K562 (cell line): ENCODE measurements around the gene PSMD14. TPM values are rescaled to one million over a fixed set of nuclear protein-coding genes. Genes with fewer than 3 reads are reported as not detected.

Source experiments
- ATAC-seq: fragments of 200-7000 bp; cut with Tn5 transposase; 3 replicates; pipeline ENCODE4 v1.9.1; 2020; ENCODE audit warnings: moderate library complexity
- BruUV-seq: library from RNA; stranded (reverse); fragments of 400-500 nt; replicated peaks from 2 replicates; lab custom pipeline; 2021; lab: Mats Ljungman, UMichigan
- CTCF ChIA-PET: fragments of 300-600 bp; formaldehyde crosslinking; extraction: SDS; loops from one replicate; lab custom pipeline; 2021; ENCODE audit warnings: low intra/inter-chr PET ratio; lab: Yijun Ruan, JAX
- POLR2A ChIA-PET: fragments of 300-600, 350-650 bp; sonication (Branson Sonifier 250); formaldehyde crosslinking; extraction: SDS; loops from one replicate; lab custom pipeline; 2021; ENCODE audit warnings: antibody characterized with exemption, inconsistent platforms; lab: Yijun Ruan, JAX
- DNase-seq, 4 experiments: peaks; one replicate each; pipeline versions ENCODE4 v3.0.0 to v3.0.0-alpha.2; 2011 to 2018; ENCODE audit warnings: low spot score in 3 of 4, mixed read lengths in 3 of 4; ENCODE audit errors: extremely low read depth in 1 of 4
- FAIRE-seq: peaks from 2 replicates; lab custom pipeline; 2011; peaks lifted over from hg19 to GRCh38; lab: Jason Lieb, UNC
- H2AFZ ChIP-seq: 2 replicates; pipeline ENCODE4 v1.6.0; 2011; ENCODE audit warnings: low read depth, low read length, control low read depth, inconsistent platforms
- H3K27ac ChIP-seq: fragments of 200-600 bp; 3 replicates; pipeline ENCODE4 v1.8.0; 2011; ENCODE audit warnings: low read depth, mild to moderate bottlenecking, control low read depth, inconsistent platforms, low read length, moderate library complexity, mixed read lengths; ENCODE audit errors: extremely low read depth
- H3K27me3 ChIP-seq, 2 experiments: fragments of 300-600 bp in 1 of 2; 2 replicates in 1 of 2; 3 replicates in 1 of 2; pipeline versions ENCODE4 v1.6.0 to v1.8.0; 2011; ENCODE audit warnings: inconsistent platforms in 2 of 2, low read length in 2 of 2, mild to moderate bottlenecking in 1 of 2, mixed read lengths in 1 of 2, moderate library complexity in 1 of 2; ENCODE audit not compliant: control insufficient read depth in 2 of 2, insufficient read depth in 2 of 2
- H3K36me3 ChIP-seq: fragments of 300-600 bp; 3 replicates; pipeline ENCODE4 v1.8.0; 2011; ENCODE audit warnings: mild to moderate bottlenecking, low read length, inconsistent platforms; ENCODE audit not compliant: control insufficient read depth, insufficient read depth
- H3K4me1 ChIP-seq, 2 experiments: fragments of 200-600 bp in 1 of 2; replicated peaks in 1 of 2; 2 replicates in 1 of 2; 3 replicates in 1 of 2; pipeline versions ENCODE4 v1.5.1 to v1.8.0; 2011; ENCODE audit warnings: inconsistent platforms in 2 of 2, low read length in 2 of 2, mild to moderate bottlenecking in 1 of 2, mixed read lengths in 1 of 2, moderate library complexity in 1 of 2; ENCODE audit not compliant: control insufficient read depth in 2 of 2, insufficient read depth in 2 of 2
- H3K4me2 ChIP-seq: 2 replicates; pipeline ENCODE4 v1.6.1; 2011; ENCODE audit warnings: low read length, control low read depth, inconsistent platforms, mixed read lengths; ENCODE audit not compliant: insufficient read depth
- H3K4me3 ChIP-seq: fragments of 200-600 bp; sonication (generic), shearing (Covaris generic); 2 replicates; pipeline ENCODE4 v1.5.1; 2016; ENCODE audit warnings: control low read depth, inconsistent platforms
- H3K79me2 ChIP-seq: fragments of 200-600 bp; 3 replicates; pipeline ENCODE4 v1.8.0; 2011; ENCODE audit warnings: low read length, inconsistent platforms; ENCODE audit not compliant: control insufficient read depth, insufficient read depth
- H3K9ac ChIP-seq, 2 experiments: 2 replicates each; pipeline versions ENCODE4 v1.6.0 to v1.6.1; 2011; ENCODE audit warnings: low read depth in 2 of 2, low read length in 2 of 2, control low read depth in 1 of 2, inconsistent platforms in 1 of 2, mild to moderate bottlenecking in 1 of 2, mixed read lengths in 1 of 2; ENCODE audit not compliant: insufficient read depth in 1 of 2
- H3K9me1 ChIP-seq: one replicate; pipeline ENCODE4 v1.6.0; 2011; ENCODE audit warnings: inconsistent platforms, mild to moderate bottlenecking, low read length, moderate library complexity; ENCODE audit not compliant: control insufficient read depth, insufficient read depth
- H3K9me3 ChIP-seq: replicated peaks from 2 replicates; pipeline ENCODE4 v1.5.1; 2011; ENCODE audit warnings: low read depth, low read length, inconsistent platforms; ENCODE audit not compliant: control insufficient read depth, insufficient read depth
- H4K20me1 ChIP-seq: replicated peaks from 2 replicates; pipeline ENCODE4 v1.6.1; 2011; ENCODE audit warnings: low read length, inconsistent platforms, mixed read lengths; ENCODE audit not compliant: control insufficient read depth, insufficient read depth
- ADNP ChIP-seq: fragments of 200-800 bp; sonication (Bioruptor generic); IDR thresholded peaks from 2 replicates; pipeline ENCODE4 v1.6.1; 2016; ENCODE audit warnings: missing genetic modification characterization, missing compliant biosample characterization
- ARHGAP35 ChIP-seq: fragments of 450-650 bp; IDR thresholded peaks from 2 replicates; pipeline ENCODE4 v1.6.1; 2018; ENCODE audit not compliant: partially characterized antibody
- ARID1B ChIP-seq: fragments of 450-650 bp; IDR thresholded peaks from 2 replicates; pipeline ENCODE4 v1.6.1; 2016; ENCODE audit warnings: antibody characterized with exemption, mild to moderate bottlenecking, inconsistent platforms
- BCL6 ChIP-seq: fragments of 250-450 bp; sonication (Bioruptor Pico); IDR thresholded peaks from 2 replicates; pipeline ENCODE4 v1.4.0; 2020
- FIP1L1 ChIP-seq: fragments of 200-400 bp; formaldehyde crosslinking; IDR thresholded peaks from 2 replicates; pipeline ENCODE4 v1.6.1; 2018; ENCODE audit warnings: mild to moderate bottlenecking, low read depth, low read length; ENCODE audit not compliant: poor library complexity, severe bottlenecking
- MTA2 ChIP-seq: fragments of 450-650 bp; IDR thresholded peaks from 2 replicates; pipeline ENCODE4 v1.6.1; 2016; ENCODE audit warnings: low read depth
- RCOR1 ChIP-seq, 2 experiments: IDR thresholded peaks; 2 replicates each; pipeline ENCODE4 v1.6.1; 2012; ENCODE audit warnings: low read depth in 2 of 2, low read length in 2 of 2, borderline replicate concordance in 1 of 2, improper control_type of control experiment in 1 of 2
- TFE3 ChIP-seq: fragments of 450-650 bp; formaldehyde crosslinking; IDR thresholded peaks from 2 replicates; pipeline ENCODE4 v1.4.0; 2020; ENCODE audit warnings: mild to moderate bottlenecking, mixed read lengths
- YBX1 ChIP-seq: fragments of 450-650 bp; IDR thresholded peaks from 2 replicates; pipeline ENCODE4 v1.7.1; 2016; ENCODE audit warnings: mild to moderate bottlenecking
- ZFPM2 ChIP-seq: fragments of 250-450 bp; sonication (Bioruptor Pico); IDR thresholded peaks from 2 replicates; pipeline ENCODE4 v1.5.1; 2022; ENCODE audit warnings: mild to moderate bottlenecking
- ZNF121 ChIP-seq: sonication (generic); formaldehyde crosslinking; conservative IDR thresholded peaks from 2 replicates; pipeline ENCODE4 v1.8.0; 2022; ENCODE audit warnings: missing genetic modification reagents
- ZNF644 ChIP-seq: fragments of 200-800 bp; sonication (Bioruptor generic); IDR thresholded peaks from 2 replicates; pipeline ENCODE4 v1.6.1; 2016; ENCODE audit warnings: low read depth, missing genetic modification characterization, missing compliant biosample characterization
- in situ Hi-C: fragments of 300-500 bp; cut with MboI; formaldehyde crosslinking; loops from 4 replicates; pipeline ENCODE4 v1.15.0; 2018; ENCODE audit warnings: inconsistent platforms, mixed read lengths
- intact Hi-C: fragments of 100-400 bp; cut with micrococcal nuclease; formaldehyde crosslinking; loops from 2 replicates; pipeline ENCODE4 v1.14.2; 2022
- polyA plus RNA-seq, 8 experiments: library from polyadenylated mRNA; depleted of rRNA in 4 of 8; stranded (reverse) in 5 of 8; unstranded in 3 of 8; fragments of >200 nt; fragmentation: Nextera tagmentation in 2 of 8; fragmentation: Illumina TruSeq in 1 of 8; extraction: Ambion mirVana in 2 of 8; extraction: Trizol in 1 of 8; gene quantifications; 2 replicates each; pipeline versions ENCODE4 v1.2.1 to v1.2.3, GENCODE V29; 2011 to 2014; ENCODE audit warnings: inconsistent platforms in 1 of 8, missing spikeins in 1 of 8
- total RNA-seq, 7 experiments: library from RNA; depleted of rRNA in 6 of 7; stranded (reverse); fragments of >200 nt in 6 of 7; fragmentation: Illumina TruSeq in 2 of 7; extraction: Trizol in 2 of 7; gene quantifications; 2 replicates each; pipeline versions ENCODE4 v1.2.1 to v1.2.3, GENCODE V29; 2011 to 2021; ENCODE audit warnings: low replicate concordance in 1 of 7
- TF ChIP-seq, protein P1 (sequence below): sonication (generic); formaldehyde crosslinking; IDR thresholded peaks from 2 replicates; pipeline ENCODE4 v1.9.0; 2022; ENCODE audit warnings: mild to moderate bottlenecking, missing genetic modification reagents
- TF ChIP-seq, protein P2 (sequence below): fragments of 450-650 bp; formaldehyde crosslinking; IDR thresholded peaks from 2 replicates; pipeline ENCODE4 v1.4.0; 2020; ENCODE audit warnings: mild to moderate bottlenecking, moderate library complexity

The PSMD14 gene
- total and polyA plus RNA-seq, 9 of the 15 experiments (the other 6 are each of a cell fraction or from before 2014, with no cell fraction given), result 151 to 515 (median 228) TPM

DNA sequence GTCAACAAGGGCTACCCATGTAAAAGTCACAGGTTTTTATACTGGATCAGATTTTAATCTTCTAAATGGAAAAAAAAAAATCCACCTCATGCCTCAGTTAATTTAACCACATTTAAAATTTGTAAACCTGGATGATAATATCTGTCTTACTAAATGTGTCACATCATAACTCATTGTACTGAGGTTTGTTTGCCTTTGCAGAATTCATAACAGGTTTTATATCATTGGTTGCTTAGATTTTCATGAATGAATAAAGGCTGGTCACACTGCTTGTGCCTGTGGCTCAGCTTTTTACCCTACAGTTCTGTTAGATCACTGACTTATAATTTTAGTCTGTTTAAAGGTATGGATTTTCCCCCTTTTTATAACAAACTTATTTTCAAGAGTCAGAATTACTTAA is 48.9 kb downstream of the PSMD14 start:
- ATAC-seq (no peak), DNase-seq (no peak), FAIRE-seq (no peak)
- Histone ChIP-seq H3K4me1 (no peaks in the 10 kb centered on the region), H2AFZ (no peak overlapping the region), H3K36me3 (peaks cover 19% of the 10 kb centered on the region), H3K4me2 (no peak overlapping the region), H3K79me2 (peaks cover 98% of the 10 kb centered on the region), H3K27ac (no peak overlapping the region), H3K9ac (no peak overlapping the region), H3K9me1 (no peaks in the 10 kb centered on the region), H3K4me3 (no peak overlapping the region), H3K9me3 (peaks cover 5% of the 10 kb centered on the region; the same call in 1 of the 2 replicates), H4K20me1 (no peaks in the 10 kb centered on the region), H3K27me3 (no peaks in the 10 kb centered on the region)
- ChIA-PET CTCF (interaction anchor here (0.6 kb wide), 1 partner anchor 20 kb away, joined by 5 read pairs; no protein-coding TSS in a partner anchor), POLR2A (no interaction called here)
- TF ChIP-seq FIP1L1 (no peak), ZNF644 (tag) (no peak), ADNP (tag) (no peak), BCL6 (CRISPR knock-in tag) (no peak), MTA2 (no peak), YBX1 (no peak), ARID1B (no peak), TFE3 (CRISPR knock-in tag) (no peak), ARHGAP35 (no peak), ZNF121 (CRISPR knock-in tag) (no peak), ZFPM2 (CRISPR knock-in tag) (no peak), RCOR1 (IDR thresholded peaks at IDR 0.05; ENCODE audit: borderline replicate concordance in 1 of 2, low read depth in 2 of 2, low read length in 2 of 2) (no peak)
- TF ChIP-seq, protein P1, sequence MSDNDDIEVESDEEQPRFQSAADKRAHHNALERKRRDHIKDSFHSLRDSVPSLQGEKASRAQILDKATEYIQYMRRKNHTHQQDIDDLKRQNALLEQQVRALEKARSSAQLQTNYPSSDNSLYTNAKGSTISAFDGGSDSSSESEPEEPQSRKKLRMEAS (CRISPR knock-in tag), result no peak
- TF ChIP-seq, protein P2, sequence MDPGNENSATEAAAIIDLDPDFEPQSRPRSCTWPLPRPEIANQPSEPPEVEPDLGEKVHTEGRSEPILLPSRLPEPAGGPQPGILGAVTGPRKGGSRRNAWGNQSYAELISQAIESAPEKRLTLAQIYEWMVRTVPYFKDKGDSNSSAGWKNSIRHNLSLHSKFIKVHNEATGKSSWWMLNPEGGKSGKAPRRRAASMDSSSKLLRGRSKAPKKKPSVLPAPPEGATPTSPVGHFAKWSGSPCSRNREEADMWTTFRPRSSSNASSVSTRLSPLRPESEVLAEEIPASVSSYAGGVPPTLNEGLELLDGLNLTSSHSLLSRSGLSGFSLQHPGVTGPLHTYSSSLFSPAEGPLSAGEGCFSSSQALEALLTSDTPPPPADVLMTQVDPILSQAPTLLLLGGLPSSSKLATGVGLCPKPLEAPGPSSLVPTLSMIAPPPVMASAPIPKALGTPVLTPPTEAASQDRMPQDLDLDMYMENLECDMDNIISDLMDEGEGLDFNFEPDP (CRISPR knock-in tag), result no peak
- intact Hi-C loops (no loop called here), in situ Hi-C loops (no loop called here)
- BruUV-seq, result no TSS peak
